ENCODE data around the gene PTBP3. TPM values are rescaled to one million over a fixed set of nuclear protein-coding genes. Genes with fewer than 3 reads are reported as not detected.

PTBP3 gene, protein sequence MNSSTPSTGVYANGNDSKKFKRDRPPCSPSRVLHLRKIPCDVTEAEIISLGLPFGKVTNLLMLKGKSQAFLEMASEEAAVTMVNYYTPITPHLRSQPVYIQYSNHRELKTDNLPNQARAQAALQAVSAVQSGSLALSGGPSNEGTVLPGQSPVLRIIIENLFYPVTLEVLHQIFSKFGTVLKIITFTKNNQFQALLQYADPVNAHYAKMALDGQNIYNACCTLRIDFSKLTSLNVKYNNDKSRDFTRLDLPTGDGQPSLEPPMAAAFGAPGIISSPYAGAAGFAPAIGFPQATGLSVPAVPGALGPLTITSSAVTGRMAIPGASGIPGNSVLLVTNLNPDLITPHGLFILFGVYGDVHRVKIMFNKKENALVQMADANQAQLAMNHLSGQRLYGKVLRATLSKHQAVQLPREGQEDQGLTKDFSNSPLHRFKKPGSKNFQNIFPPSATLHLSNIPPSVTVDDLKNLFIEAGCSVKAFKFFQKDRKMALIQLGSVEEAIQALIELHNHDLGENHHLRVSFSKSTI
- 100 to 1,000 TPM; 147 to 231 TPM for total RNA-seq

DNA sequence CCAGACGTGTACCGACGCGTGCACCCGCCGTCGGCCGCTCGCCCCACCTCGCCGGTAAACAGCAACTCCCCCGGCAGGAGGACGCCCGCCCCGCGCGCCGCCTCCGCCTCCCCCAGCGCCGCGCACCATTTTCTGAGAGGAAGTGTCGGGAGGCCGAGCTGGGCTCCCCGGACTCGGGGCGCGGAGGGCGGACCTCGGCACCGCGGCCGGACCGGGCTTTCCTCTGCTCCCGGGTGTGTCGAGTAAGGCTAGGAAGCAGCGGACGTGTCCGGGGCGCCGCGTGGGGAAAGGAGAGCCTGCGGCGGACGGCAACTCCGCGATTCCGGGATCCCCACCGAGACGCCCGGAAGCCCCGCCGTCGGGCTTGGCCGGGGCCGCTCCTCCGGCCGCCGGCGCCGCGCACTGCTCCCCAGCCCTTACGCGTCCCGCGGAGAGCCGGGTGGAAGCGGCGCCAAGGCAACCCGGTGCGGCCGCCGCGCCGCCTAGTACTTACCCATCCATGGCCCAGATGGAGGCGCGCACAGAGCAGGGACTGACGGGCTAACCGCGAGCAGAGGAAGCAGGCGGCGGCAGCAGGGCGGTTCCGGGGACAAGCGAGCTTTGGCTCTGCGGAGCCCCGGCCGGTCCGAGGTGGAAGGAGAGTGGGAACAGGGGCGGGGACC is at the start of gene PTBP3:
PTBP3 (minus strand) TSS at position 643 of the 662 bp plus-strand sequence. CDS start 35,754 bp downstream, outside the sequence.
- Mint-ChIP-seq H3K4me1 (peaks cover 40% of the 10 kb centered on the region), H3K27ac (peak within 1 kb of the TSS; percentile 98), H3K9me3 (no peaks in the 10 kb centered on the region), H3K27me3 (no peaks in the 10 kb centered on the region), H3K4me3 (peak within 1 kb of the TSS; percentile 95), H3K36me3 (ENCODE audit: low read depth) (peaks cover 11% of the 10 kb centered on the region)
- ChIA-PET CTCF (interaction anchor here (0.6 to 1.5 kb wide), 7 partner anchors 11 to 233 kb away, joined by 3 to 7 read pairs (median 3); no protein-coding TSS in a partner anchor), POLR2A (interaction anchor here (1.1 kb wide), 1 partner anchor 46 kb away, joined by 3 read pairs; no protein-coding TSS in a partner anchor)
- peak; percentile 83 for DNase-seq

DNA sequence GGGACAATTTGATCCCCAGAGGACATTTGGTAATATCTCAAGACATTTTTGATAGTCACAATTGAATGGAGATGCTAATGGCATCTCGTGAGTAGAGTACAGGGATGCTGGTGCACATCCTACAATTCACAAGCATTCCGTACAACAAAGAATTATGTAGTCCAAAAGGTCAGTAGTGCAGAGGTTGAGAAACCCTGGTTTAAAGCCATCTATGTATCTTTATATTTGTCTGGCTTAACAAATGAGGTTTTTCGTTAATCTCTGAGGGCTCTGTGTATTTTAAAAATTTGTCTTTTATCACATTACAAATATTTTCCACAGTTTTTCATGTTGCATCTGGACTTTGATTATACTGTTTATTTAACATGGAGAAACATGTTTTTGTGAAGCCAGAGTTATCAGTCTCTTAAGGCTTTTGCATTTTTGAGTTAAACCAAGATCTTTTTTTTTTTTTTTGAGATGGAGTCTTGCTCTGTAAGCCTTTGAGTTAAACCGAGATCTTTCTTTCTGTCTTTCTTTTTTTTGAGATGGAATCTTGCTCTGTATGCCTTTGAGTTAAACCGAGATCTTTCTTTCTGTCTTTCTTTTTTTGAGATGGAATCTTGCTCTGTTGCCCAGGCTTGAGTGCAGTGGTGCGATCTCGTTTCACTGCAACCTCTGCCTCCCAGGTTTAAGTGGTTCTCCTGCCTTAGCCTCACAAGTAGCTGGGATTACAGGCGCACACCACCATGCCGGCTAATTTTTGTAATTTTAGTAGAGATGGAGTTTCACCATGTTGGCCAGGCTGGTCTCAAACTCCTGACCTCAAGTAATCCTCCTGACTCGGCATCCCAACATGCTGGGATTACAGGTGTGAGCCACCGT is 49.3 kb upstream of the PTBP3 start:
- Mint-ChIP-seq H3K36me3 (ENCODE audit: low read depth) (peaks cover 7% of the 10 kb centered on the region), H3K9me3 (no peaks in the 10 kb centered on the region), H3K4me1 (peaks cover 52% of the 10 kb centered on the region), H3K4me3 (no peak overlapping the region), H3K27me3 (no peaks in the 10 kb centered on the region), H3K27ac (no peak overlapping the region)
- ChIA-PET POLR2A (no interaction called here), CTCF (interaction anchor here (0.5 kb wide), 2 partner anchors 237 to 377 kb away, joined by 3 read pairs; no protein-coding TSS in a partner anchor)
- DNase-seq, result no peak

DNA sequence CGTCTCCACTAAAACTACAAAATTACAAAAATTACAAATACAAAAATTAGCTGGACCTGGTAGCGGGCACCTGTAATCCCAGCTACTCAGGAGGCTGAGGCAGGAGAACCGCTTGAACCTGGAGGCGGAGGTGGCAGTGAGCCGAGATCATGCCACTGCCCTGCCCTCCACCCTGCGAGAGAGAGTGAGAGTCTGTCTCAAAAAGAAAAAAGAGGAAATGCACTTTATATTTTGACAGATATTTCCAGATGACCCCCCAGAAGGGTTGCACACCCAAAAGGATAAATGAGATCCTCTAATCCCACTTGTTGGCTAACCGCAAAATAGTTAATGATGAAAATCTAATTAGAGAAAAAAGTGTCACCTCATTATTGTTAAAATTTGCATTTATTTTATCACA is 48.6 kb upstream of the PTBP3 start:
- Mint-ChIP-seq H3K4me3 (no peak overlapping the region), H3K9me3 (no peaks in the 10 kb centered on the region), H3K4me1 (peaks cover 53% of the 10 kb centered on the region), H3K27ac (no peak overlapping the region), H3K36me3 (ENCODE audit: low read depth) (peaks cover 5% of the 10 kb centered on the region), H3K27me3 (no peaks in the 10 kb centered on the region)
- DNase-seq, result no peak
- ChIA-PET POLR2A (no interaction called here), CTCF (no interaction called here)

DNA sequence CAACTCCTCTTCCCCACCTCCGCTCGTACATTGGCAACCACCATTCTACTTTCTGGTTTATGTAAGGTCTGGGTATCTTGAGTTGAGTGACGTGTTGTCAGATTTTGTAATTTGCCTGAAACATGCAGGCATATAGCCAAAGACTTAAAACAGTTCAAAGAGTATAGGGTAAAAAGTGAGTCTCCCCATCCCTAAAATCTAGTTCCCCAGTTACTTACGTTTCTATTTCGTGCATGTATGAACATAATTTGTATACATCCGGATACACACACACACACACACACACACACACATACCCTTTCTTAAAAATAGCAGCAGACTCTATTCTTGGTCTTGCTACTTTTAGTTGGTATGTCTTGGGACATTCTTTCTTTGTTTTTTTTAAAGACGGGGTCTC is 47.4 kb upstream of the PTBP3 start:
- Mint-ChIP-seq H3K4me3 (peak overlapping the region; percentile 99), H3K27ac (peak overlapping the region; percentile 99), H3K9me3 (no peaks in the 10 kb centered on the region), H3K36me3 (ENCODE audit: low read depth) (peaks cover 10% of the 10 kb centered on the region), H3K4me1 (peaks cover 53% of the 10 kb centered on the region), H3K27me3 (no peaks in the 10 kb centered on the region)
- ChIA-PET POLR2A (no interaction called here), CTCF (interaction anchor here (0.7 kb wide), 1 partner anchor 339 kb away, joined by 3 read pairs; no protein-coding TSS in a partner anchor)
- DNase-seq, result no peak

DNA sequence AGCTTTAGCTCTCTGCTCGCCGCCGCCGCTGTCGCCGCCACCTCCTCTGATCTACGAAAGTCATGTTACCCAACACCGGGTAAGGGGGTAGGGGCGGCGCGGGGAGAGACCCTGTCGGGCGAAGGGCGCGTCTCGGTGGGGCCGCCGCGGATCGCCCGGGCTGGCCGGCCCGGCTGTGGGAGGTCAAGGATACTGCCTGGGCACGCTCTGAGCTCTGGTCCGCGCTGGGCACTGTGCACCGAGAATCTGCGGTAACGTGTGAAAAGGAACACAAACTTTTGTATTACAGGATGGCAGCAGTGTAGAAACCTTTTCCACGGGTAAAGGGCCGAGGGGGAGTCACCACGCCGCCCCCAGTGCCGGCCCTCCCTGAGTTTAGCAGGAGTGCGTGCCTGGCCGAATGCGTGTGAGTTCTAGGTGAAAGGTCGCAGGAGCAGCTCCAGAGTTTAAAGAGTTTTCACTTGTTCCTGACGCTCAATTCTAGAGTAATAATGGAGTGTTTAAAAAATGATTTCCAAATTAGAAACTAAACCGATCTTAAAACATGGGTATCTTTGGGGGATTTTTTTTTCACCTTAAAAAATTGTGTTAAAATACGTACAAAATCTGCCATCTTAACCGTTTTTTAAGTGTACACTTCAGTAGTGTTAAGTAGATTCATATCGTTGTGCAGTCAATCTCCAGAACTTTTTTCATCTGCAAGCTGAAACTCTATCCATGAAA is 46.8 kb upstream of the PTBP3 start, which contains the start of gene HSDL2:
HSDL2 (plus strand) TSS at position 7 of the 723 bp plus-strand sequence; CDS start at position 63, 56 bp downstream.
- Mint-ChIP-seq H3K27ac (peak within 1 kb of the TSS; percentile 99), H3K4me1 (peaks cover 53% of the 10 kb centered on the region), H3K27me3 (no peaks in the 10 kb centered on the region), H3K36me3 (ENCODE audit: low read depth) (peaks cover 10% of the 10 kb centered on the region), H3K9me3 (no peaks in the 10 kb centered on the region), H3K4me3 (peak within 1 kb of the TSS; percentile 99)
- peak; percentile 22 for DNase-seq
- POLR2A ChIA-PET, result interaction anchor here (0.6 to 0.8 kb wide), 3 partner anchors 63 to 338 kb away, joined by 3 to 4 read pairs (median 4); partner anchors contain the start of gene INIP
- CTCF ChIA-PET, result interaction anchor here (0.6 to 2.1 kb wide), 8 partner anchors 10 to 340 kb away, joined by 3 to 14 read pairs (median 3); no protein-coding TSS in a partner anchor

DNA sequence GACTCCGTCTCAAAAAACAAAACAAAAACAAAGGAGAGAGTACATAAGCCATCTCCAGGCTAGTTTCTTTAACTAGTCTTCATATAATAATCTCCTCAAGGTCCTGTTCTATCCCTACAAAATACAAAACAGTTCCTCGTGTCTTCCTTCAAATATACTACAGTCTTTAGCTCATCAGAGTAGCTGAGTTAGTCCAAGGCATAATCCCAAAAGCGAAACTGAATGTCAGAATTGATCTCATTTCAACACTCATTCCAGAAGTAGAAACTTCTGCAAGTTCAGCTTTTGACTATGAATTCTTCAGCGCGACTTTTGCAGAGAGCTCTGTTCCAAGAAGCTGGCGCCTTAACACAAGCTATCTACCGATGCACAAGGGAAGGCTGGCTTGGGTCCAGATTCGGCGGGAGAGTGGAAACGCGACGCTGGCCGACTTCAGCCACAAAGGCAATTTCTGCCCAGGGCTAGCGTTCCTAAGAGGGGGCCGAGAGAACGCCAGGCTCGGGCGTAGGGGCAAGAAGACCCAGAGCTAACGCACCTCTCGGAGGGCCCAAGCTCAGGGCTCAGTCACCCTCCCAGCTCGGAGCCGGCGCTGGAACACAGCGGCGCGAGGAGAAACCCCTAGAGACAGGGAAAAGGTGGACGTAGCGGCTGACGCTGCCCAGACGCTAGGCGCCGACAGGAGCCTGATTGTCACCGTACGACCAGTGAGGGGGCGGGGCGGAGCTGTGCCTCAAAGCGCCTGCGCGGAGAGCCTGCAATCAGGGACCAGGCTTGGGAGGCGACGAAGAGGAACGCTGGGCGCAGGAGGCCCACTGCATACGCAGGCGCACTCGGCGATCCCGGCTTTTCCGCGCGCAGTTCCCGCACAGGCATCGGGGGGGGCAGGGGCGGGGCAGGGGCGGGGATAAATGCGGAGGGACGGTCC is 46.0 kb upstream of the PTBP3 start:
- Mint-ChIP-seq H3K27me3 (no peaks in the 10 kb centered on the region), H3K4me3 (peak overlapping the region; percentile 99), H3K4me1 (peaks cover 53% of the 10 kb centered on the region), H3K9me3 (no peaks in the 10 kb centered on the region), H3K36me3 (ENCODE audit: low read depth) (peaks cover 10% of the 10 kb centered on the region), H3K27ac (peak overlapping the region; percentile 99)
- DNase-seq, result peak; percentile 98
- CTCF ChIA-PET, result interaction anchor here (0.6 to 2.1 kb wide), 10 partner anchors 10 to 327 kb away, joined by 3 to 14 read pairs (median 3); partner anchors contain the start of gene PTBP3
- POLR2A ChIA-PET, result interaction anchor here (0.5 to 1.2 kb wide), 7 partner anchors 20 to 378 kb away, joined by 3 to 4 read pairs (median 3); partner anchors contain the start of genes INIP and PTBP3

DNA sequence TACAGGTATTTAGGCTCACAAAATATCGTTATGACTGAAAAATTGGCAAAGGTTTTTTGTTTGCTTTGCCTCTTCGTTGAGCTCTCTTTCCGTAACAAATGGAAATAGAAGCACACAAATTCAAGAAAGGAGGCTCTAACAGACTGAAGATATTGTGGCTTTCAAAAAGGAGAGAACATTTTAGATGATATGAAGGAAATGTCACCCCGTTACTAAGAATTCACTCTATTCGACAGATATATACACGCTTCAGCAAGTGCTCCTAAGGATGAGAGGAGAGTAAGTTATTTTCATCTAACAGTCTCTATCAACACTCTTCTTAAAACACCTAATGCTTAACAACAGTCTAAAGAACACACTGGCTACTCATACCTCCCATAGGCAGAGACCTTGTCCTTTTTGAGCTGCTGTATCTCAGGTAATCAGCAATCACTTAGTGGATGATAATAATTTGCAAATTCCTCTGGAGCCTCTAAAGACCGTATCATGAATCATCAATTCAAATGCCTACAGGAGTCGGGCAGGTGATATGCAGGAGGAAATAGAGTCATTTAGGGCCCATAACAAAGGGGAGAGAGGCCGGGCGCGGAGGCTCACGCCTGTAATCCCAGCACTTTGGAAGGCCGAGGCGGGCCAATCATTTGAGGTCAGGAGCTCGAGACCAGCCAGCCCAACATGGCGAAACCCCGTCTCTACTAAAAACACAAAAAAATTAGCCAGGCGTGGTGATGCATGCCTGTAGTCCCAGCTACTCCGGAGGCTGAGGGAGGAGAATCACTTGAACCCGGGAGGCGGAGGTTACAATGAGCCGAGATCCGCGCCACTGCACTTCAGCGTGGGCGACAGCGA is 45.1 kb upstream of the PTBP3 start:
- peak; percentile 14 for DNase-seq
- ChIA-PET CTCF (interaction anchor here (0.9 to 2.1 kb wide), 7 partner anchors 9 to 326 kb away, joined by 3 to 14 read pairs (median 3); partner anchors contain the start of gene PTBP3), POLR2A (interaction anchor here (1.2 kb wide), 1 partner anchor 340 kb away, joined by 3 read pairs; the partner anchor contains the start of gene INIP)
- Mint-ChIP-seq H3K27ac (peak overlapping the region; percentile 99), H3K9me3 (peaks cover under 1% of the 10 kb centered on the region), H3K36me3 (ENCODE audit: low read depth) (peaks cover 10% of the 10 kb centered on the region), H3K27me3 (no peaks in the 10 kb centered on the region), H3K4me3 (peak overlapping the region; percentile 99), H3K4me1 (peaks cover 49% of the 10 kb centered on the region)

DNA sequence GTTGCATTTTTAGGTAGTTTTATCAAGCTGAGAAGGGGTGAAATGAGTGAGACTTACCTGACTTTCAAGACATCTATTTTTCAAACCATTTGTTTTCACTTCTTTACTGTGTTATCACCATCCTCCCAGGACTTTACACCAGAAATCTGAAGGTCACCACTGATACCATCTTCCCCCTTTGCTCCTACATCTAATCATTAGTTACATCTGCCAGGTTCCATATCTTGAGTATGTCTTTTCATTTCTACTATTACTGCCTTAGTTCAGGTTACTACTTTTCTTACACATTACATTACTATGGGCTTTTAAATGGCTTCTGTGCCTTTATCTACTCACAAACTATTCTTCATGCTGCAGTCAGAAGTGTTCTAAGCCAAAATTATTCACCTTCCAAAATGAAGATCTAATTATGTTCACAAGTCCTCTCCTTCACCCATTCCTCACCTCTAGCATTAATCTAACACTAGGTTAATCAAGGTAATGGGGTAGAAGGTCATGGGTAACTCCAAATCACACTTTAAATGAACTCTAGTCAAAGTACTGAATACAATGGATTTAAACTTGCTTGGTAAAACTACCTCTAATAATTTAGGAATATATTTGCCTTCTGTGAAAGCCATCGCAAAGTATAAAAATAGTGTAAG is 44.4 kb upstream of the PTBP3 start:
- CTCF ChIA-PET, result interaction anchor here (1.4 to 2.1 kb wide), 2 partner anchors 8 to 11 kb away, joined by 3 to 14 read pairs; no protein-coding TSS in a partner anchor
- Mint-ChIP-seq H3K27me3 (no peaks in the 10 kb centered on the region), H3K9me3 (peaks cover 3% of the 10 kb centered on the region), H3K27ac (no peak overlapping the region), H3K4me1 (peaks cover 45% of the 10 kb centered on the region), H3K4me3 (peak overlapping the region; percentile 99), H3K36me3 (ENCODE audit: low read depth) (peaks cover 10% of the 10 kb centered on the region)
- no peak for DNase-seq
- POLR2A ChIA-PET, result interaction anchor here (1.2 kb wide), 1 partner anchor 340 kb away, joined by 3 read pairs; the partner anchor contains the start of gene INIP

DNA sequence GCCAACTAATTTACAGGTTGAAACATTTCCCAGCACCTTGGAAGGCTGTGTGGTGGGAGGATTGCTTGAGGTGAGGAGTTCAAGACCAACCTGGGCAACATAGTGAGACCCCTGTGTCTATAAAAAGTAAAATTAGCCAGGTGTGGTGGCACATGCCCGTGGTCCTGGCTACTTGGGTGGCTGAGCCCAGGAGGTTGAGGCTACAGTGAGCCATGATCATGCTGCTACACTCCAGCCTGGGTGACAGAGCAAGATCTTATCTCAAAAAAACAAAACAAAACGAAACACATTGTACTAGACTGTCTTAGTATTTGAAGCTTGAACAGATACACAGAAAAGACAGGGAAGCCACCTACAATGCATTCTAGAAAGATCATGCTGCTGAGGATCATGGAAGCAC is 43.7 kb upstream of the PTBP3 start:
- peak; percentile 24 for DNase-seq
- Mint-ChIP-seq H3K9me3 (peaks cover 3% of the 10 kb centered on the region), H3K4me3 (no peak overlapping the region), H3K27me3 (no peaks in the 10 kb centered on the region), H3K27ac (peak overlapping the region; percentile 47), H3K36me3 (ENCODE audit: low read depth) (peaks cover 12% of the 10 kb centered on the region), H3K4me1 (peaks cover 39% of the 10 kb centered on the region)
- CTCF ChIA-PET, result interaction anchor here (1.4 kb wide), 1 partner anchor 11 kb away, joined by 3 read pairs; no protein-coding TSS in a partner anchor
- POLR2A ChIA-PET, result no interaction called here
